ENCODE measurements around the gene BHMT2. TPM values are rescaled to one million over a fixed set of nuclear protein-coding genes. Genes with fewer than 3 reads are reported as not detected.

The BHMT2 gene
- total RNA-seq, 2 donors from 2014 or later, result 0.46 TPM; not detected in 1

DNA sequence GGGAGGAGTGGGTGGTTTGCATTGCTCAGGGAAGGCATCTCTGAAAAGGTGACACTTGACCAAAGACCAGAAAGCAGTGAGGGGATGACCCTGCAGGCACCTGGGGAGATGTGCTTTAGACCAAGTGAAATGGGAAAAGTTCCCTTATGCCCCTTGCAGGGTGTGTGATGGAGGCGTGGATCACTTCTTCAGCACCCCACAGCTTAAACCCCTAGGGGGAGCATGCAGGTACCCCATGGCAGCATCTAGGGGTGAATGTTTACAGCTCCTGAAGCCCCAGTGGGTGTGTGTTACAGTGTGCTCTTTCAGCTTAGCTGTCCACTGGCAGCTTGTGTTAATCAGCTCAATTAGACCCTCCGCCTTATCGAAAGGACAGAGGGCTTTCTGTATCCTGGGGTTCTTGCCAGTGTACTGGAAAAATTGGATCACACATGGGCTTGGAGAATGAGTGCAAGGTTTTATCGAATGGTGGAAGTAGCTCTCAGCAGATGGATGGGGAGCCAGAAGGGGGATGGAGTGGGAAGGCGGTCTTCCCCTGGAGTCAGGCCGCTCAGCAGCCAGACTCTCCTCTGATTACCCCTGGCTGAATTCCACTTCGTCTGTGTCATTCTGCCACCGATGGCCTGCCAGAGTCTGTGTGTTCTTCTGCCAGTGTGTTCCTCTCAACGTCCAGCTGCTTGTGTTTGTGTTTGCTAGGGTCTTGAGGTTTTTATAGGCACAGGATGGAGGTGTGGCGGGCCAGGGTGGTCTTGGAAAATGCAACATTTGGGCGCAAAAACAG lies 6.3 kb downstream of the BHMT2 start:
- Histone ChIP-seq H3K27ac (ENCODE audit: low read depth, low read length) (no peak overlapping the region), H3K4me3 (ENCODE audit: low read length) (no peak overlapping the region), H3K36me3 (ENCODE audit: control insufficient read depth, insufficient read depth, low read length) (no peaks in the 10 kb centered on the region), H3K9me3 (ENCODE audit: control insufficient read depth, low read length) (peaks cover 12% of the 10 kb centered on the region), H3K27me3 (ENCODE audit: control insufficient read depth, insufficient read depth, low read length, poor library complexity, severe bottlenecking) (no peaks in the 10 kb centered on the region), H3K9ac (ENCODE audit: extremely low read depth, low read length, poor library complexity, severe bottlenecking) (no peak overlapping the region), H3K4me1 (ENCODE audit: control insufficient read depth, insufficient read depth, low read length) (no peaks in the 10 kb centered on the region)
- peaks cover 22% of the 10 kb centered on the region for H3K9me3 Mint-ChIP-seq
- no peak overlapping the region for H3K27ac Mint-ChIP-seq
- H3K27me3 Mint-ChIP-seq (ENCODE audit: insufficient read depth), result peaks cover 13% of the 10 kb centered on the region
- peaks cover 7% of the 10 kb centered on the region for H3K4me1 Mint-ChIP-seq
- DNase-seq, result no peak
- 89 to 100% methylated on average over 2 to 11 of the region's 11 CpGs for WGBS, 2 experiments (ENCODE audit: insufficient coverage in 1 of 2, insufficient read length in 1 of 2)
- no peak overlapping the region for H3K4me3 Mint-ChIP-seq
- peaks cover 2% of the 10 kb centered on the region for H3K36me3 Mint-ChIP-seq (ENCODE audit: low read depth)
- TF ChIP-seq, protein P1, sequence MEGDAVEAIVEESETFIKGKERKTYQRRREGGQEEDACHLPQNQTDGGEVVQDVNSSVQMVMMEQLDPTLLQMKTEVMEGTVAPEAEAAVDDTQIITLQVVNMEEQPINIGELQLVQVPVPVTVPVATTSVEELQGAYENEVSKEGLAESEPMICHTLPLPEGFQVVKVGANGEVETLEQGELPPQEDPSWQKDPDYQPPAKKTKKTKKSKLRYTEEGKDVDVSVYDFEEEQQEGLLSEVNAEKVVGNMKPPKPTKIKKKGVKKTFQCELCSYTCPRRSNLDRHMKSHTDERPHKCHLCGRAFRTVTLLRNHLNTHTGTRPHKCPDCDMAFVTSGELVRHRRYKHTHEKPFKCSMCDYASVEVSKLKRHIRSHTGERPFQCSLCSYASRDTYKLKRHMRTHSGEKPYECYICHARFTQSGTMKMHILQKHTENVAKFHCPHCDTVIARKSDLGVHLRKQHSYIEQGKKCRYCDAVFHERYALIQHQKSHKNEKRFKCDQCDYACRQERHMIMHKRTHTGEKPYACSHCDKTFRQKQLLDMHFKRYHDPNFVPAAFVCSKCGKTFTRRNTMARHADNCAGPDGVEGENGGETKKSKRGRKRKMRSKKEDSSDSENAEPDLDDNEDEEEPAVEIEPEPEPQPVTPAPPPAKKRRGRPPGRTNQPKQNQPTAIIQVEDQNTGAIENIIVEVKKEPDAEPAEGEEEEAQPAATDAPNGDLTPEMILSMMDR (conservative IDR thresholded peaks at IDR 0.05), result no peak

DNA sequence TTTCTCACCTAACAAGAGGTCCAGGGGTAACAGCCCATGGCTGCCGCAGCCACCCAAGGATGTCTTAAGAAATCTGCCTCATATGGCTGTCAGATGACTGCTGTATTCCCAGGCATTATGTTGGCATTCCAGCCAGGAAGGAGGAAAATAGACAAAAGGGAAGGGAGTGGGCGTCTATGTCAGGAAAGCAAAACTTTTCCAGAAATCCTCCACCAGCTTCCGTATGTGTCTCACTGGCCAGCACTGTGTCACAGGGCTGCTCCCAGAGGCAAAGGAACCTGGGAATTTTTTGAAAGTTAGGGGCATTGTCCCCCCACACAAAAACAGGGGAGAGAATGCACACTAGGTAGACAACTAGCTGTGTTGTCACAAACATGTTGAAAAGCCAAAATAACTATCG lies 7.3 kb downstream of the BHMT2 start:
- WGBS, 2 experiments (ENCODE audit: insufficient coverage in 1 of 2, insufficient read length in 1 of 2), result 91 to 96% methylated on average over 3 to 4 of the region's 4 CpGs
- peaks cover 22% of the 10 kb centered on the region for H3K9me3 Mint-ChIP-seq
- Histone ChIP-seq H3K9ac (ENCODE audit: extremely low read depth, low read length, poor library complexity, severe bottlenecking) (no peak overlapping the region), H3K4me3 (ENCODE audit: low read length) (no peak overlapping the region), H3K27me3 (ENCODE audit: control insufficient read depth, insufficient read depth, low read length, poor library complexity, severe bottlenecking) (no peaks in the 10 kb centered on the region), H3K9me3 (ENCODE audit: control insufficient read depth, low read length) (peaks cover 12% of the 10 kb centered on the region), H3K36me3 (ENCODE audit: control insufficient read depth, insufficient read depth, low read length) (no peaks in the 10 kb centered on the region), H3K27ac (ENCODE audit: low read depth, low read length) (no peak overlapping the region), H3K4me1 (ENCODE audit: control insufficient read depth, insufficient read depth, low read length) (no peaks in the 10 kb centered on the region)
- H3K4me3 Mint-ChIP-seq, result no peak overlapping the region
- TF ChIP-seq, protein P1 (conservative IDR thresholded peaks at IDR 0.05), result no peak
- peaks cover 2% of the 10 kb centered on the region for H3K36me3 Mint-ChIP-seq (ENCODE audit: low read depth)
- H3K4me1 Mint-ChIP-seq, result no peaks in the 10 kb centered on the region
- peaks cover 13% of the 10 kb centered on the region for H3K27me3 Mint-ChIP-seq (ENCODE audit: insufficient read depth)
- no peak overlapping the region for H3K27ac Mint-ChIP-seq
- no peak for DNase-seq

DNA sequence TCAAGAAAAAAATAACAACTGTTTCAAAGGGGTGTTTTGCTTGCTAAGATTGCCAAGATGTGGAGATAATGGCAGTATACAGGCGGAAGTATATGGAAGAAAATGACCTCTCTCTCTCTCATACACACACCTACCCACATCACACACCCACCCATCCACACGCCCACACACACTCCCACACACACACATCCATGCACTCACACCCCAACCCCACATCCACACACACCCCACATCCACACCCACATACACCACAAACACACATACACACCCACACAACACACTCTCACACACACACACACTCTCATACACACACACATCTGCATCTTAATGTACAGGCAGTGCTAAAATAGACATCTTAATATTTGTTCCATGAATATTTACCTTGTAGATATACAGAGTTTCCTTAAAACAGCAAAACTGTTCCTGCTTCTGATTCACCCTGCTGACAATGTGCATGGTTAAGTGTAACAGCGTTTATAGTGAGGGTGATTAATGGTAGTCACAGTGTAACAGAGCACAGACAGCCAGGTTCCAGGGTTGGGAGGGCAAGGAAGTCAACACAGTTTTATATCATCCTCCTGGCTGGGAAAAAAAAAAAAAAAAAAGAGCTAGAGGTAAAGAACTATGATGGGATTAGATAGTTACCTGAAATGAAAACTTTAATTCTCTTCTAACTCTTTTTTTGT lies 8.3 kb downstream of the BHMT2 start:
- Histone ChIP-seq H3K4me3 (ENCODE audit: low read length) (no peak overlapping the region), H3K27me3 (ENCODE audit: control insufficient read depth, insufficient read depth, low read length, poor library complexity, severe bottlenecking) (no peaks in the 10 kb centered on the region), H3K9ac (ENCODE audit: extremely low read depth, low read length, poor library complexity, severe bottlenecking) (no peak overlapping the region), H3K4me1 (ENCODE audit: control insufficient read depth, insufficient read depth, low read length) (no peaks in the 10 kb centered on the region), H3K9me3 (ENCODE audit: control insufficient read depth, low read length) (peaks cover 12% of the 10 kb centered on the region), H3K27ac (ENCODE audit: low read depth, low read length) (no peak overlapping the region), H3K36me3 (ENCODE audit: control insufficient read depth, insufficient read depth, low read length) (no peaks in the 10 kb centered on the region)
- H3K27me3 Mint-ChIP-seq (ENCODE audit: insufficient read depth), result peaks cover 10% of the 10 kb centered on the region
- H3K36me3 Mint-ChIP-seq (ENCODE audit: low read depth), result no peaks in the 10 kb centered on the region
- H3K4me1 Mint-ChIP-seq, result no peaks in the 10 kb centered on the region
- H3K27ac Mint-ChIP-seq, result no peak overlapping the region
- WGBS, 2 experiments (ENCODE audit: insufficient coverage in 1 of 2, insufficient read length in 1 of 2), result 81 to 88% methylated on average over 2 of the region's 3 CpGs
- DNase-seq, result no peak
- H3K9me3 Mint-ChIP-seq, result peaks cover 20% of the 10 kb centered on the region
- TF ChIP-seq, protein P1 (conservative IDR thresholded peaks at IDR 0.05), result no peak
- H3K4me3 Mint-ChIP-seq, result no peak overlapping the region

Measured in endodermal cell (in vitro differentiated cells).